H9 (cell line): ENCODE measurements around the gene CCR5. TPM values are rescaled to one million over a fixed set of nuclear protein-coding genes. Genes with fewer than 3 reads are reported as not detected.

Experiments
- DNase-seq: peaks from one replicate; pipeline ENCODE4 v3.0.0-alpha.2; 2017
- H2AFZ ChIP-seq: one replicate; pipeline ENCODE4 v1.6.1; 2013; ENCODE audit warnings: mild to moderate bottlenecking, low read length, control low read depth, moderate library complexity
- H2AK5ac ChIP-seq: 2 replicates; pipeline ENCODE4 v1.6.1; 2013; ENCODE audit warnings: low read length, control low read depth, mixed read lengths; ENCODE audit not compliant: insufficient read length
- H2BK120ac ChIP-seq: one replicate; pipeline ENCODE4 v1.6.1; 2013; ENCODE audit warnings: low read depth, mild to moderate bottlenecking, low read length, control low read depth, inconsistent platforms; ENCODE audit not compliant: poor library complexity, severe bottlenecking
- H2BK12ac ChIP-seq: 2 replicates; pipeline ENCODE4 v1.6.1; 2013; ENCODE audit warnings: low read length, control low read depth, mixed read lengths, low read depth; ENCODE audit not compliant: insufficient read length
- H2BK15ac ChIP-seq: 2 replicates; pipeline ENCODE4 v1.6.1; 2013; ENCODE audit warnings: low read depth, low read length, control low read depth
- H2BK20ac ChIP-seq: one replicate; pipeline ENCODE4 v1.6.1; 2013; ENCODE audit warnings: low read depth, mild to moderate bottlenecking, low read length, control low read depth, inconsistent platforms; ENCODE audit not compliant: poor library complexity, severe bottlenecking
- H2BK5ac ChIP-seq: 2 replicates; pipeline ENCODE4 v1.6.1; 2013; ENCODE audit warnings: low read length, control low read depth, mixed read lengths; ENCODE audit not compliant: insufficient read length
- H3K14ac ChIP-seq: 2 replicates; pipeline ENCODE4 v1.6.1; 2013; ENCODE audit warnings: low read length, control low read depth; ENCODE audit not compliant: insufficient read depth
- H3K18ac ChIP-seq: 2 replicates; pipeline ENCODE4 v1.6.1; 2013; ENCODE audit warnings: low read depth, mild to moderate bottlenecking, mixed read lengths, low read length, control low read depth; ENCODE audit not compliant: insufficient read length
- H3K23ac ChIP-seq: 2 replicates; pipeline ENCODE4 v1.6.1; 2013; ENCODE audit warnings: low read length, control low read depth, mixed read lengths, low read depth; ENCODE audit not compliant: insufficient read length
- H3K23me2 ChIP-seq: 2 replicates; pipeline ENCODE4 v1.6.1; 2013; ENCODE audit warnings: low read depth, mild to moderate bottlenecking, mixed read lengths, low read length, control low read depth; ENCODE audit not compliant: insufficient read length, poor library complexity, severe bottlenecking
- H3K27ac ChIP-seq: 2 replicates; pipeline ENCODE4 v1.5.1; 2013; ENCODE audit warnings: low read length, control low read depth, mixed read lengths, low read depth; ENCODE audit not compliant: insufficient read length
- H3K27me3 ChIP-seq: 2 replicates; pipeline ENCODE4 v1.6.1; 2013; ENCODE audit warnings: low read length, control low read depth, inconsistent platforms; ENCODE audit not compliant: insufficient read depth
- H3K4ac ChIP-seq: 2 replicates; pipeline ENCODE4 v1.6.1; 2013; ENCODE audit warnings: low read depth, mild to moderate bottlenecking, control low read depth, inconsistent platforms, low read length, moderate library complexity
- H3K4me1 ChIP-seq: 2 replicates; pipeline ENCODE4 v1.6.1; 2013; ENCODE audit warnings: low read length, control low read depth, inconsistent platforms; ENCODE audit not compliant: insufficient read depth
- H3K4me2 ChIP-seq: 2 replicates; pipeline ENCODE4 v1.6.1; 2013; ENCODE audit warnings: low read length, control low read depth, mixed read lengths; ENCODE audit not compliant: insufficient read length, insufficient read depth
- H3K56ac ChIP-seq: 2 replicates; pipeline ENCODE4 v1.6.1; 2013; ENCODE audit warnings: low read depth, mild to moderate bottlenecking, mixed read lengths, low read length, control low read depth; ENCODE audit not compliant: insufficient read length
- H3K79me1 ChIP-seq: 2 replicates; pipeline ENCODE4 v1.6.1; 2013; ENCODE audit warnings: low read depth, mild to moderate bottlenecking, moderate library complexity, low read length, control low read depth, inconsistent platforms; ENCODE audit not compliant: insufficient read depth, poor library complexity, severe bottlenecking
- H3K79me2 ChIP-seq: 2 replicates; pipeline ENCODE4 v1.6.1; 2013; ENCODE audit warnings: low read length, control low read depth, inconsistent platforms; ENCODE audit not compliant: insufficient read depth
- H3K9ac ChIP-seq: 2 replicates; pipeline ENCODE4 v1.6.1; 2013; ENCODE audit warnings: low read length, control low read depth, mixed read lengths; ENCODE audit not compliant: insufficient read length; ENCODE audit errors: extremely low read depth
- H3K9me3 ChIP-seq: one replicate; pipeline ENCODE4 v1.6.1; 2013; ENCODE audit warnings: low read depth, low read length, inconsistent platforms; ENCODE audit not compliant: control insufficient read depth
- H3T11ph ChIP-seq: one replicate; pipeline ENCODE4 v1.6.1; 2013; ENCODE audit warnings: mild to moderate bottlenecking, low read length, control low read depth, inconsistent platforms
- H4K20me1 ChIP-seq: one replicate; pipeline ENCODE4 v1.6.1; 2013; ENCODE audit not compliant: control insufficient read depth, insufficient read length, insufficient read depth
- H4K5ac ChIP-seq: 2 replicates; pipeline ENCODE4 v1.6.1; 2013; ENCODE audit warnings: low read depth, mild to moderate bottlenecking, mixed read lengths, low read length, control low read depth; ENCODE audit not compliant: insufficient read length
- H4K8ac ChIP-seq: replicated peaks from 2 replicates; pipeline ENCODE4 v1.6.1; 2013; ENCODE audit warnings: low read length, control low read depth, mixed read lengths, low read depth; ENCODE audit not compliant: insufficient read length
- H4K91ac ChIP-seq: 2 replicates; pipeline ENCODE4 v1.6.1; 2013; ENCODE audit warnings: low read depth, mild to moderate bottlenecking, moderate library complexity, mixed read lengths, low read length, control low read depth; ENCODE audit not compliant: insufficient read length
- H3K27ac Mint-ChIP-seq, 3 experiments: 2 replicates in 2 of 3; 3 replicates in 1 of 3; pipeline ENCODE4 v1.8.0; 2020 to 2021; ENCODE audit warnings: mixed read lengths in 3 of 3, mild to moderate bottlenecking in 1 of 3, moderate library complexity in 1 of 3
- H3K27me3 Mint-ChIP-seq: 2 replicates; pipeline ENCODE4 v1.8.0; 2021; ENCODE audit warnings: low read depth, mild to moderate bottlenecking, moderate library complexity, mixed read lengths
- H3K36me3 Mint-ChIP-seq, 3 experiments: 2 replicates in 2 of 3; 3 replicates in 1 of 3; pipeline ENCODE4 v1.8.0; 2020 to 2021; ENCODE audit warnings: low read depth in 3 of 3, mixed read lengths in 3 of 3; ENCODE audit not compliant: insufficient read depth in 1 of 3
- H3K4me1 Mint-ChIP-seq, 2 experiments: 2 replicates each; pipeline ENCODE4 v1.8.0; 2020; ENCODE audit warnings: mixed read lengths in 2 of 2
- H3K4me3 Mint-ChIP-seq, 2 experiments: 2 replicates in 1 of 2; 3 replicates in 1 of 2; pipeline ENCODE4 v1.8.0; 2020 to 2021; ENCODE audit warnings: mild to moderate bottlenecking in 2 of 2, mixed read lengths in 2 of 2, moderate library complexity in 1 of 2
- H3K9me3 Mint-ChIP-seq, 2 experiments: 2 replicates in 1 of 2; 3 replicates in 1 of 2; pipeline ENCODE4 v1.8.0; 2020; ENCODE audit warnings: mild to moderate bottlenecking in 2 of 2, mixed read lengths in 2 of 2, moderate library complexity in 1 of 2
- WGBS: extraction: QIAGEN DNeasy Blood & Tissue Kit; methylation state at CpG from one replicate; pipeline ENCODE4 v1.1.7; 2013; ENCODE audit warnings: missing lambda C conversion rate, low lambda C conversion rate, mixed read lengths; ENCODE audit not compliant: insufficient read length; ENCODE audit errors: extremely low coverage; 5-methylcytosine and 5-hydroxymethylcytosine counted together
- total RNA-seq: library from RNA; stranded (reverse); gene quantifications from 2 replicates; pipeline ENCODE4 v1.2.1, GENCODE V29; 2021
- TF ChIP-seq, protein P1 (sequence below): fragments of 200-600 bp; sonication (generic); conservative IDR thresholded peaks from 3 replicates; pipeline ENCODE4 v1.8.0; 2021; ENCODE audit warnings: antibody characterized with exemption, mild to moderate bottlenecking

CCR5 gene
- total RNA-seq, 1 experiment from 2014 or later: not detected

DNA sequence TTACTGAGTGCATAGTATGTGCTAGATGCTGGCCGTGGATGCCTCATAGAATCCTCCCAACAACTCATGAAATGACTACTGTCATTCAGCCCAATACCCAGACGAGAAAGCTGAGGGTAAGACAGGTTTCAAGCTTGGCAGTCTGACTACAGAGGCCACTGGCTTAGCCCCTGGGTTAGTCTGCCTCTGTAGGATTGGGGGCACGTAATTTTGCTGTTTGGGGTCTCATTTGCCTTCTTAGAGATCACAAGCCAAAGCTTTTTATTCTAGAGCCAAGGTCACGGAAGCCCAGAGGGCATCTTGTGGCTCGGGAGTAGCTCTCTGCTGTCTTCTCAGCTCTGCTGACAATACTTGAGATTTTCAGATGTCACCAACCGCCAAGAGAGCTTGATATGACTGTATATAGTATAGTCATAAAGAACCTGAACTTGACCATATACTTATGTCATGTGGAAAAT, 1.0 kb upstream of the CCR5 start:
- DNase-seq: no peak
- Histone ChIP-seq H2AK5ac (no peak overlapping the region), H4K20me1 (no peaks in the 10 kb centered on the region), H3K18ac (no peak overlapping the region), H3K27me3 (no peaks in the 10 kb centered on the region), H2BK5ac (no peak overlapping the region), H2BK20ac (no peak overlapping the region), H3K23ac (no peak overlapping the region), H4K8ac (no peak overlapping the region), H3K9ac (no peak overlapping the region), H3K79me2 (no peaks in the 10 kb centered on the region), H3K27ac (no peak overlapping the region), H3K14ac (no peak overlapping the region), H2BK12ac (no peak overlapping the region), H3K4me2 (no peak overlapping the region), H2BK120ac (no peak overlapping the region), H2AFZ (no peak overlapping the region), H3K79me1 (no peaks in the 10 kb centered on the region), H4K91ac (no peak overlapping the region), H3K23me2 (peaks cover 2% of the 10 kb centered on the region), H3K9me3 (no peaks in the 10 kb centered on the region), H4K5ac (no peak overlapping the region), H3K56ac (no peak overlapping the region), H3K4ac (no peak overlapping the region), H2BK15ac (no peak overlapping the region), H3T11ph (no peak overlapping the region), H3K4me1 (no peaks in the 10 kb centered on the region)
- Mint-ChIP-seq H3K36me3 (no peaks in the 10 kb centered on the region), H3K27me3 (peaks cover 19% of the 10 kb centered on the region), H3K4me1 (peaks cover 1 to 2% of the 10 kb centered on the region in 2 experiments; a peak in 2 of 4 replicates), H3K27ac (no peak overlapping the region), H3K4me3 (no peak overlapping the region), H3K9me3 (no peaks in the 10 kb centered on the region)
- TF ChIP-seq, protein P1, sequence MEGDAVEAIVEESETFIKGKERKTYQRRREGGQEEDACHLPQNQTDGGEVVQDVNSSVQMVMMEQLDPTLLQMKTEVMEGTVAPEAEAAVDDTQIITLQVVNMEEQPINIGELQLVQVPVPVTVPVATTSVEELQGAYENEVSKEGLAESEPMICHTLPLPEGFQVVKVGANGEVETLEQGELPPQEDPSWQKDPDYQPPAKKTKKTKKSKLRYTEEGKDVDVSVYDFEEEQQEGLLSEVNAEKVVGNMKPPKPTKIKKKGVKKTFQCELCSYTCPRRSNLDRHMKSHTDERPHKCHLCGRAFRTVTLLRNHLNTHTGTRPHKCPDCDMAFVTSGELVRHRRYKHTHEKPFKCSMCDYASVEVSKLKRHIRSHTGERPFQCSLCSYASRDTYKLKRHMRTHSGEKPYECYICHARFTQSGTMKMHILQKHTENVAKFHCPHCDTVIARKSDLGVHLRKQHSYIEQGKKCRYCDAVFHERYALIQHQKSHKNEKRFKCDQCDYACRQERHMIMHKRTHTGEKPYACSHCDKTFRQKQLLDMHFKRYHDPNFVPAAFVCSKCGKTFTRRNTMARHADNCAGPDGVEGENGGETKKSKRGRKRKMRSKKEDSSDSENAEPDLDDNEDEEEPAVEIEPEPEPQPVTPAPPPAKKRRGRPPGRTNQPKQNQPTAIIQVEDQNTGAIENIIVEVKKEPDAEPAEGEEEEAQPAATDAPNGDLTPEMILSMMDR: no peak
- no CpG with 5 or more reads among the region's 6 CpGs for WGBS
